SK-N-SH (cell line): ENCODE results near the gene RALGDS. TPM values are rescaled to one million over a fixed set of nuclear protein-coding genes. Genes with fewer than 3 reads are reported as not detected.

Experiments used
- CTCF ChIA-PET: fragments of 300-600, 350-600 bp; formaldehyde crosslinking; extraction: SDS; loops from one replicate; lab custom pipeline; 2021; lab: Yijun Ruan, JAX
- POLR2A ChIA-PET: fragments of 350-600 bp; sonication (Branson Sonifier 250); formaldehyde crosslinking; extraction: SDS; loops from one replicate; lab custom pipeline; 2020; ENCODE audit warnings: antibody characterized with exemption, inconsistent platforms; lab: Yijun Ruan, JAX
- DNase-seq: peaks from one replicate; pipeline ENCODE4 v3.0.0; 2012
- H2AFZ ChIP-seq: fragments of 200-600 bp; sonication (generic); 2 replicates; pipeline ENCODE4 v1.8.1; 2016; ENCODE audit warnings: antibody characterized with exemption, mild to moderate bottlenecking, low read depth
- H3F3A ChIP-seq: fragments of 200-600 bp; sonication (generic); replicated peaks from 2 replicates; pipeline ENCODE3; 2016; ENCODE audit warnings: antibody characterized with exemption, mild to moderate bottlenecking; ENCODE audit not compliant: insufficient read depth
- H3K27ac ChIP-seq, 2 experiments: fragments of 200-500 bp in 1 of 2; fragments of 200-600 bp in 1 of 2; sonication (Bioruptor generic) in 1 of 2; sonication (generic), shearing (Covaris generic) in 1 of 2; 2 replicates each; pipeline versions ENCODE4 v1.5.1 to v1.6.1; 2014 to 2016; ENCODE audit warnings: low read depth in 2 of 2, inconsistent platforms in 1 of 2, low read length in 1 of 2, mild to moderate bottlenecking in 1 of 2, mixed read lengths in 1 of 2
- H3K27me3 ChIP-seq: fragments of 200-600 bp; sonication (generic), shearing (Covaris generic); 2 replicates; pipeline ENCODE4 v1.6.1; 2016; ENCODE audit warnings: mixed run types; ENCODE audit not compliant: insufficient read depth
- H3K36me3 ChIP-seq, 2 experiments: fragments of 200-500 bp in 1 of 2; fragments of 200-600 bp in 1 of 2; sonication (Bioruptor generic) in 1 of 2; sonication (generic) in 1 of 2; replicated peaks in 1 of 2; 2 replicates each; pipeline versions ENCODE3 to v1.5.1; 2014 to 2016; ENCODE audit warnings: low read length in 1 of 2, mild to moderate bottlenecking in 1 of 2; ENCODE audit not compliant: insufficient read depth in 2 of 2, control insufficient read depth in 1 of 2
- H3K4me1 ChIP-seq, 2 experiments: fragments of 200-500 bp in 1 of 2; fragments of 200-600 bp in 1 of 2; sonication (Bioruptor generic) in 1 of 2; sonication (generic), shearing (Covaris generic) in 1 of 2; 2 replicates each; pipeline versions ENCODE4 v1.5.1 to v1.6.1; 2014 to 2016; ENCODE audit warnings: low read depth in 1 of 2, low read length in 1 of 2, mixed run types in 1 of 2; ENCODE audit not compliant: insufficient read depth in 2 of 2, control insufficient read depth in 1 of 2
- H3K4me2 ChIP-seq: fragments of 200-600 bp; sonication (generic), shearing (Covaris generic); 2 replicates; pipeline ENCODE4 v1.6.1; 2017; ENCODE audit warnings: mixed run types
- H3K4me3 ChIP-seq, 2 experiments: fragments of 200-500 bp in 1 of 2; fragments of 200-600 bp in 1 of 2; sonication (Bioruptor generic) in 1 of 2; sonication (generic), shearing (Covaris generic) in 1 of 2; 2 replicates each; pipeline versions ENCODE4 v1.5.1 to v1.8.1; 2014 to 2016; ENCODE audit warnings: low read depth in 2 of 2, inconsistent platforms in 1 of 2, low read length in 1 of 2, mild to moderate bottlenecking in 1 of 2, mixed read lengths in 1 of 2, moderate library complexity in 1 of 2
- H3K79me2 ChIP-seq: fragments of 200-600 bp; sonication (generic); 2 replicates; pipeline ENCODE4 v1.8.1; 2017; ENCODE audit warnings: mild to moderate bottlenecking; ENCODE audit not compliant: insufficient read depth
- H3K9ac ChIP-seq: fragments of 200-600 bp; sonication (generic); 2 replicates; pipeline ENCODE4 v1.6.1; 2017; ENCODE audit warnings: mixed run types
- H3K9me2 ChIP-seq: fragments of 200-600 bp; sonication (generic); 2 replicates; pipeline ENCODE4 v1.6.1; 2017; ENCODE audit warnings: mixed run types
- H3K9me3 ChIP-seq: fragments of 200-600 bp; sonication (generic); 2 replicates; pipeline ENCODE4 v1.6.1; 2017; ENCODE audit warnings: mixed run types, mild to moderate bottlenecking, moderate library complexity
- H4K20me1 ChIP-seq: fragments of 200-600 bp; sonication (generic); 2 replicates; pipeline ENCODE4 v1.6.1; 2017; ENCODE audit warnings: mild to moderate bottlenecking, mixed run types; ENCODE audit not compliant: insufficient read depth
- CHD2 ChIP-seq: fragments of 150-350 bp; IDR thresholded peaks from 2 replicates; pipeline ENCODE4 v1.6.1; 2018; ENCODE audit warnings: low read length; ENCODE audit not compliant: partially characterized antibody
- ELF1 ChIP-seq: IDR thresholded peaks from 2 replicates; pipeline ENCODE4 v1.4.0; 2012
- FOXJ3 ChIP-seq: sonication (generic); formaldehyde crosslinking; IDR thresholded peaks from 2 replicates; pipeline ENCODE4 v1.5.1; 2020; ENCODE audit warnings: mild to moderate bottlenecking, missing genetic modification reagents
- GABPA ChIP-seq: IDR thresholded peaks from 2 replicates; pipeline ENCODE4 v1.4.0; 2012; ENCODE audit warnings: low read depth, mild to moderate bottlenecking
- GATA2 ChIP-seq: sonication (generic); formaldehyde crosslinking; IDR thresholded peaks from 2 replicates; pipeline ENCODE4 v1.5.0; 2020; ENCODE audit warnings: mild to moderate bottlenecking, missing genetic modification reagents
- MAX ChIP-seq: IDR thresholded peaks from 2 replicates; pipeline ENCODE4 v1.4.0; 2012; ENCODE audit warnings: low read depth
- MXI1 ChIP-seq: IDR thresholded peaks from 2 replicates; pipeline ENCODE4 v1.6.1; 2012; ENCODE audit warnings: mild to moderate bottlenecking, low read depth, low read length, improper control_type of control experiment
- NRF1 ChIP-seq: IDR thresholded peaks from 2 replicates; pipeline ENCODE4 v1.6.1; 2012; ENCODE audit warnings: low read depth, mild to moderate bottlenecking, low read length
- RFX5 ChIP-seq: IDR thresholded peaks from 2 replicates; pipeline ENCODE4 v1.6.1; 2012; ENCODE audit warnings: mild to moderate bottlenecking, improper control_type of control experiment, low read length
- RXRA ChIP-seq: IDR thresholded peaks from 2 replicates; pipeline ENCODE4 v1.4.0; 2012; ENCODE audit warnings: low read depth, mild to moderate bottlenecking, borderline replicate concordance
- SMC3 ChIP-seq: IDR thresholded peaks from 2 replicates; pipeline ENCODE4 v1.6.1; 2012; ENCODE audit warnings: low read depth, low read length, improper control_type of control experiment
- TCF12 ChIP-seq: IDR thresholded peaks from 2 replicates; pipeline ENCODE4 v1.4.0; 2012
- TEAD4 ChIP-seq: IDR thresholded peaks from 2 replicates; pipeline ENCODE4 v1.4.0; 2012; ENCODE audit warnings: mild to moderate bottlenecking, borderline replicate concordance; ENCODE audit not compliant: insufficient read depth
- USF1 ChIP-seq: IDR thresholded peaks from 2 replicates; pipeline ENCODE4 v1.4.0; 2012; ENCODE audit warnings: low read depth, borderline replicate concordance
- USF2 ChIP-seq: fragments of 150-350 bp; IDR thresholded peaks from 2 replicates; pipeline ENCODE4 v1.6.1; 2017; ENCODE audit warnings: antibody characterized with exemption, low read length, low read depth, borderline replicate concordance
- YY1 ChIP-seq: IDR thresholded peaks from 2 replicates; pipeline ENCODE4 v1.4.0; 2012; ENCODE audit warnings: low read depth, mild to moderate bottlenecking
- ZBTB33 ChIP-seq: IDR thresholded peaks from 2 replicates; pipeline ENCODE4 v1.4.0; 2012; ENCODE audit warnings: low read depth, borderline replicate concordance
- WGBS: methylation state at CpG from one replicate; pipeline ENCODE4 v1.1.6; 2017; ENCODE audit warnings: low lambda C conversion rate; 5-methylcytosine and 5-hydroxymethylcytosine counted together
- polyA plus RNA-seq, 3 experiments: library from polyadenylated mRNA; depleted of rRNA; stranded (reverse); fragments of >200 nt; gene quantifications; 2 replicates each; pipeline ENCODE4 v1.2.3, GENCODE V29; 2012

Gene RALGDS
- polyA plus RNA-seq, 1 of the 3 experiments (the other 2 are of a cell fraction), result 64.7 TPM

GRCh38 chr9:133074111-133074651 lies 46.9 kb downstream of the RALGDS start:
- Histone ChIP-seq H3K9ac (no peak overlapping the region), H3K9me3 (no peaks in the 10 kb centered on the region), H3K4me1 (peaks cover 0 to 16% of the 10 kb centered on the region in 2 experiments; a peak in 2 of 4 replicates), H3K4me2 (no peak overlapping the region), H4K20me1 (no peaks in the 10 kb centered on the region), H3K9me2 (no peaks in the 10 kb centered on the region), H3K36me3 (no peaks in the 10 kb centered on the region), H3K27me3 (no peaks in the 10 kb centered on the region), H3K4me3 (no peak overlapping the region), H3F3A (peaks cover 14% of the 10 kb centered on the region), H2AFZ (no peak overlapping the region), H3K79me2 (no peaks in the 10 kb centered on the region), H3K27ac (no peak overlapping the region)
- no peak for DNase-seq
- CTCF ChIA-PET, result interaction anchor here (0.6 to 0.8 kb wide), 3 partner anchors 17 to 112 kb away, joined by 3 to 4 read pairs (median 3); no protein-coding TSS in a partner anchor
- TF ChIP-seq GABPA (no peak), ZBTB33 (no peak), SMC3 (no peak), ELF1 (no peak), RFX5 (no peak), NRF1 (no peak), MXI1 (no peak), RXRA (no peak), CHD2 (no peak), TEAD4 (no peak), USF1 (no peak), TCF12 (no peak), MAX (no peak), USF2 (no peak), GATA2 (no peak), FOXJ3 (no peak), YY1 (no peak)
- 67% methylated on average over 8 of the region's 8 CpGs for WGBS
- POLR2A ChIA-PET, result no interaction called here
